WI38 (cell line): ENCODE measurements around the gene PTPRZ1.

Source experiments
- H3K4me3 ChIP-seq: 2 replicates; pipeline ENCODE4 v1.5.1; 2011; ENCODE audit warnings: low read depth, mild to moderate bottlenecking, control low read depth, low read length
- TF ChIP-seq, protein P1 (sequence below): IDR thresholded peaks from 2 replicates; pipeline ENCODE4 v1.5.1; 2012; ENCODE audit warnings: low read depth, mild to moderate bottlenecking, control low read depth, low read length

Gene PTPRZ1

DNA sequence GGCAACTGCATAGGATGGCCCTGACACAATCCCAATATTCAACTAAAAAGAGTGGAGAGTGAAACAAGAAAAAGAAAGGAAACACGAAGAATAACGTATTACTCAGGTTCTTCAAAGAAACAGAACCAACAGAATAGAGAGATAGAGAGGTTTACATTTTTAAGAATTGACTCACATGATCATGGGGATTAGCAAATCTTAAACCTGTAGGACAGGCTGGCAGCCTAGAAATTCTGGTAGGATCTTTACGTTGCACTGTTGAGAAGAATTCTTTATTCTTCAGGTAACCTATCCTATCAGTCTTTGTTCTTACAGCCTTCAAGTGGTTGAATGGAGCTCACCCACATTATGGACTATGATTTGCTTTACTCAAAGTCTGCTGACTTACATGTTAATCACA, 167.2 kb downstream of the PTPRZ1 start:
- TF ChIP-seq, protein P1, sequence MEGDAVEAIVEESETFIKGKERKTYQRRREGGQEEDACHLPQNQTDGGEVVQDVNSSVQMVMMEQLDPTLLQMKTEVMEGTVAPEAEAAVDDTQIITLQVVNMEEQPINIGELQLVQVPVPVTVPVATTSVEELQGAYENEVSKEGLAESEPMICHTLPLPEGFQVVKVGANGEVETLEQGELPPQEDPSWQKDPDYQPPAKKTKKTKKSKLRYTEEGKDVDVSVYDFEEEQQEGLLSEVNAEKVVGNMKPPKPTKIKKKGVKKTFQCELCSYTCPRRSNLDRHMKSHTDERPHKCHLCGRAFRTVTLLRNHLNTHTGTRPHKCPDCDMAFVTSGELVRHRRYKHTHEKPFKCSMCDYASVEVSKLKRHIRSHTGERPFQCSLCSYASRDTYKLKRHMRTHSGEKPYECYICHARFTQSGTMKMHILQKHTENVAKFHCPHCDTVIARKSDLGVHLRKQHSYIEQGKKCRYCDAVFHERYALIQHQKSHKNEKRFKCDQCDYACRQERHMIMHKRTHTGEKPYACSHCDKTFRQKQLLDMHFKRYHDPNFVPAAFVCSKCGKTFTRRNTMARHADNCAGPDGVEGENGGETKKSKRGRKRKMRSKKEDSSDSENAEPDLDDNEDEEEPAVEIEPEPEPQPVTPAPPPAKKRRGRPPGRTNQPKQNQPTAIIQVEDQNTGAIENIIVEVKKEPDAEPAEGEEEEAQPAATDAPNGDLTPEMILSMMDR: no peak
- no peak overlapping the region for H3K4me3 ChIP-seq

DNA sequence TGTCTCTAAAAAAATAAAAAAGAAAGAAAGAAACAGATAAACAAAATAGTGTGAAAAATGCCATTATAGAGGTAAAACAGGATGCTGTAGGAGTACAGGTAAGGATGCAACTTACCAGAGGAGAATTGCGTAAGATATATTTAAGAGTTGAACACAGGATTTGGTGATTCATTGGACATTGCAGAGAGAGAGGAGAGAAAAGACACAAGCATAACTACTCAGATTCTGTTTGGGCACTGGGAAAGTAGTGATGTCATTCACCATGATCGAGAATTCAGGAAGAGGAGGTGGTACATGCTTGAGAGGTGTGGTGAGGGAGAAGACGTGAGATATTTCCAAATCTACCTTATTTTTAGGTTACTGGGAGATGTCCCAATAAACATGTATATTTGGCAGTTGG, 173.4 kb downstream of the PTPRZ1 start:
- H3K4me3 ChIP-seq: no peak overlapping the region
- TF ChIP-seq, protein P1: no peak

DNA sequence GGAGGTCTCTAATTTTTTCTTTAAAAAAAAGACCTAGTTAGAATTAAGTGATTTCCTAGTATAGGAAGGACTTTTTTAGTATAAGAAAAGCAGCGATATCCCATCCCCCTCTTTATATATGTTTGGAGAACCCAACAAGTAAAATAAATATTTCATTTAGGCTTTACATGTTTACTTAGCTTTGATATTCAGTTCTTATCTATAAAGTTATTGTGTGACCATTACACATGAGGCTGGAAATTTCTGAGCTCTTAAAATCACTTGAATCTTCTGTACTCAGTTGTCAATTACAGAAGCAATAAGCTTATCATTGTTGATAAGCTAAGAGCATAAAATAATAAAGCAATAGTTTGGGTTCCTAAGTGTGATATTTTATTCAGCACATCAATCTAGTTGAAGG, 181.4 kb downstream of the PTPRZ1 start:
- no peak overlapping the region for H3K4me3 ChIP-seq
- TF ChIP-seq, protein P1: no peak

DNA sequence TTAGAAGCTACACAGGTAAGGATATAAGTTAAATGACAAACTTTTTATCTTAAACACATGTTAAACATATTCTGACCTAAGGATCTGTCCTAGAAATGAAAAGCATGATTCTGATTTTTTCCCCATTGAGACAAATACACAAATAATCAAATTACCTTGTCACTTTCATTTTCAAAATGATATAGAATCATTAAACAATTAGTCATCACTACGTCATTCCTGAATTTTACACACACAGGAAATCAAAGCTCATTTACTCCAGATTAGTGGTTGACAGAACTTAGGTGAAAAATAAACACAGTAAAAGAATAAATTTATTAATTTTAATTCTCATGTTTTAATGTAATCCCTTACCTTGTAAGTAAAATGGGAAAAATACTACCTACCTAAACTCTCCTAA, 182.1 kb downstream of the PTPRZ1 start:
- TF ChIP-seq, protein P1: no peak
- no peak overlapping the region for H3K4me3 ChIP-seq

DNA sequence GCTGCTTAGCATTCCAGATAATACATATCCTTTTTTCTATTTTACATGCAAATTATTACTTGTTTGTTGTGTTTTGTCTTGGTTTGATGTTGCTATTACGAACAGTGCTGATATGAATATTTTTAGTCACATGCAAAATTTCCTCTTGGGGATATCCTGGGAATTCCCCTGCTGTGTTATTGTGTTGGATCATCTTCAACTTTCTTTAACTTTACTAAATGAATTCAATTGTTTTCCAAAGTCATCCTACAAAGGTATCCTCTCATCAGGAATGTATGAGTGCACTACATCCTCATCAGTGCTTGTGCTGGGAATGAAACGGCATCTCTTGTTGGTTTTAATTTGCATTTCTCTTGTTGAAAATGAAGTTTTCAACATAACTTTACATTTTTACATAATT, 184.0 kb downstream of the PTPRZ1 start:
- TF ChIP-seq, protein P1: no peak
- H3K4me3 ChIP-seq: no peak overlapping the region

DNA sequence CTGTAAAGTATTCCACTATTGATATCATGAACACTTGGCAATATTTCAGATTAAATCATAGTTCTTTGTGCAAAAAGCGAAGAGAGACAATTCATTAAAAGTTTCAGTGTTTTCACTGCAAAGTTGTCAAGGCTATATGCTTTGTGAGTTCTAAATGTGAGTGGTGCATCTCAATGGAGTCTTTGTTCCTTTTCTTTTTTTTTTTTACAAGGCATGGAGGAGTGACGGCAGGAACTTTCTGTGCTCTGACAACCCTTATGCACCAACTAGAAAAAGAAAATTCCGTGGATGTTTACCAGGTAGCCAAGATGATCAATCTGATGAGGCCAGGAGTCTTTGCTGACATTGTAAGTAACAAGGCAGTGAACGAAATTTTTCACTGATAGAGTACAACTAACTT, 186.6 kb downstream of the PTPRZ1 start:
- H3K4me3 ChIP-seq: no peak overlapping the region
- TF ChIP-seq, protein P1: no peak

DNA sequence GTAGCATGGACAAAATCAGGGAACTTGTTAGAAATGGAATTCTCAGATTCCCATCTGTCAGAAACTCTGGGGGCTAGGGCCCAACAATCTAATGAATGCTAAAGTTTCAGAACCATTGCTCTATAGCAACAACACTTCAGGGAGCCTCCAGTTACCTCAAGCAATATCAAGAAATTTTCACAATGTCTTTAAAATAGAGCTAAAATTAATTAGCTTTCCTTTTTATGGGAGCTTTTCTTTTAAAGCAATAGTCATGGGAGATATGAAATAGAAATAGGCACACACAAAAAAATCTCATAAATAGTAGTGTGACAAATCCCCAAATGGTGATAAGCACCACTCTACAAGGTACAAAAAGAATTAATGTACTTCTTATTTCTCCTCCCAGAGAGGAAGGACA, 190.2 kb downstream of the PTPRZ1 start:
- H3K4me3 ChIP-seq: no peak overlapping the region
- TF ChIP-seq, protein P1: no peak
